ENCODE data around the gene RPA1.

- TF ChIP-seq CTCF (IDR thresholded peaks at IDR 0.05; ENCODE audit: insufficient read depth, low read depth, low read length), result no peak
- no peak for TF ChIP-seq EZH2 (IDR thresholded peaks at IDR 0.05; ENCODE audit: insufficient read depth, low read length)
Measured at GRCh38 chr17:1785930-1786329, 43.9 kb upstream of the RPA1 start.

Data from astrocyte (in vitro differentiated cells and primary cell).